SK-N-SH (cell line): ENCODE results near the gene CAMKMT. TPM values are rescaled to one million over a fixed set of nuclear protein-coding genes. Genes with fewer than 3 reads are reported as not detected.
A peak's percentile ranks its signal among the peaks of the same experiment; 100 is the strongest.

Source experiments
- CTCF ChIA-PET: fragments of 300-600, 350-600 bp; formaldehyde crosslinking; extraction: SDS; loops from one replicate; lab custom pipeline; 2021; lab: Yijun Ruan, JAX
- POLR2A ChIA-PET: fragments of 350-600 bp; sonication (Branson Sonifier 250); formaldehyde crosslinking; extraction: SDS; loops from one replicate; lab custom pipeline; 2020; ENCODE audit warnings: antibody characterized with exemption, inconsistent platforms; lab: Yijun Ruan, JAX
- DNase-seq: peaks from one replicate; pipeline ENCODE4 v3.0.0; 2012
- H2AFZ ChIP-seq: fragments of 200-600 bp; sonication (generic); 2 replicates; pipeline ENCODE4 v1.8.1; 2016; ENCODE audit warnings: antibody characterized with exemption, mild to moderate bottlenecking, low read depth
- H3F3A ChIP-seq: fragments of 200-600 bp; sonication (generic); replicated peaks from 2 replicates; pipeline ENCODE3; 2016; ENCODE audit warnings: antibody characterized with exemption, mild to moderate bottlenecking; ENCODE audit not compliant: insufficient read depth
- H3K27ac ChIP-seq, 2 experiments: fragments of 200-500 bp in 1 of 2; fragments of 200-600 bp in 1 of 2; sonication (Bioruptor generic) in 1 of 2; sonication (generic), shearing (Covaris generic) in 1 of 2; 2 replicates each; pipeline versions ENCODE4 v1.5.1 to v1.6.1; 2014 to 2016; ENCODE audit warnings: low read depth in 2 of 2, inconsistent platforms in 1 of 2, low read length in 1 of 2, mild to moderate bottlenecking in 1 of 2, mixed read lengths in 1 of 2
- H3K27me3 ChIP-seq: fragments of 200-600 bp; sonication (generic), shearing (Covaris generic); 2 replicates; pipeline ENCODE4 v1.6.1; 2016; ENCODE audit warnings: mixed run types; ENCODE audit not compliant: insufficient read depth
- H3K36me3 ChIP-seq, 2 experiments: fragments of 200-500 bp in 1 of 2; fragments of 200-600 bp in 1 of 2; sonication (Bioruptor generic) in 1 of 2; sonication (generic) in 1 of 2; replicated peaks in 1 of 2; 2 replicates each; pipeline versions ENCODE3 to v1.5.1; 2014 to 2016; ENCODE audit warnings: low read length in 1 of 2, mild to moderate bottlenecking in 1 of 2; ENCODE audit not compliant: insufficient read depth in 2 of 2, control insufficient read depth in 1 of 2
- H3K4me1 ChIP-seq, 2 experiments: fragments of 200-500 bp in 1 of 2; fragments of 200-600 bp in 1 of 2; sonication (Bioruptor generic) in 1 of 2; sonication (generic), shearing (Covaris generic) in 1 of 2; 2 replicates each; pipeline versions ENCODE4 v1.5.1 to v1.6.1; 2014 to 2016; ENCODE audit warnings: low read depth in 1 of 2, low read length in 1 of 2, mixed run types in 1 of 2; ENCODE audit not compliant: insufficient read depth in 2 of 2, control insufficient read depth in 1 of 2
- H3K4me2 ChIP-seq: fragments of 200-600 bp; sonication (generic), shearing (Covaris generic); 2 replicates; pipeline ENCODE4 v1.6.1; 2017; ENCODE audit warnings: mixed run types
- H3K4me3 ChIP-seq, 2 experiments: fragments of 200-500 bp in 1 of 2; fragments of 200-600 bp in 1 of 2; sonication (Bioruptor generic) in 1 of 2; sonication (generic), shearing (Covaris generic) in 1 of 2; 2 replicates each; pipeline versions ENCODE4 v1.5.1 to v1.8.1; 2014 to 2016; ENCODE audit warnings: low read depth in 2 of 2, inconsistent platforms in 1 of 2, low read length in 1 of 2, mild to moderate bottlenecking in 1 of 2, mixed read lengths in 1 of 2, moderate library complexity in 1 of 2
- H3K79me2 ChIP-seq: fragments of 200-600 bp; sonication (generic); 2 replicates; pipeline ENCODE4 v1.8.1; 2017; ENCODE audit warnings: mild to moderate bottlenecking; ENCODE audit not compliant: insufficient read depth
- H3K9ac ChIP-seq: fragments of 200-600 bp; sonication (generic); 2 replicates; pipeline ENCODE4 v1.6.1; 2017; ENCODE audit warnings: mixed run types
- H3K9me2 ChIP-seq: fragments of 200-600 bp; sonication (generic); 2 replicates; pipeline ENCODE4 v1.6.1; 2017; ENCODE audit warnings: mixed run types
- H3K9me3 ChIP-seq: fragments of 200-600 bp; sonication (generic); 2 replicates; pipeline ENCODE4 v1.6.1; 2017; ENCODE audit warnings: mixed run types, mild to moderate bottlenecking, moderate library complexity
- H4K20me1 ChIP-seq: fragments of 200-600 bp; sonication (generic); 2 replicates; pipeline ENCODE4 v1.6.1; 2017; ENCODE audit warnings: mild to moderate bottlenecking, mixed run types; ENCODE audit not compliant: insufficient read depth
- CHD2 ChIP-seq: fragments of 150-350 bp; IDR thresholded peaks from 2 replicates; pipeline ENCODE4 v1.6.1; 2018; ENCODE audit warnings: low read length; ENCODE audit not compliant: partially characterized antibody
- ELF1 ChIP-seq: IDR thresholded peaks from 2 replicates; pipeline ENCODE4 v1.4.0; 2012
- FOSL2 ChIP-seq: IDR thresholded peaks from 2 replicates; pipeline ENCODE4 v1.4.0; 2012; ENCODE audit warnings: low read depth, mild to moderate bottlenecking, moderate library complexity, borderline replicate concordance
- FOXJ3 ChIP-seq: sonication (generic); formaldehyde crosslinking; IDR thresholded peaks from 2 replicates; pipeline ENCODE4 v1.5.1; 2020; ENCODE audit warnings: mild to moderate bottlenecking, missing genetic modification reagents
- GATA2 ChIP-seq: sonication (generic); formaldehyde crosslinking; IDR thresholded peaks from 2 replicates; pipeline ENCODE4 v1.5.0; 2020; ENCODE audit warnings: mild to moderate bottlenecking, missing genetic modification reagents
- JUND ChIP-seq: IDR thresholded peaks from 2 replicates; pipeline ENCODE4 v1.4.0; 2012
- MXI1 ChIP-seq: IDR thresholded peaks from 2 replicates; pipeline ENCODE4 v1.6.1; 2012; ENCODE audit warnings: mild to moderate bottlenecking, low read depth, low read length, improper control_type of control experiment
- NFIC ChIP-seq: IDR thresholded peaks from 2 replicates; pipeline ENCODE4 v1.4.0; 2012; ENCODE audit warnings: borderline replicate concordance
- POLR2AphosphoS5 ChIP-seq: IDR thresholded peaks from 2 replicates; pipeline ENCODE4 v1.6.1; 2012; ENCODE audit warnings: low read depth, low read length
- RXRA ChIP-seq: IDR thresholded peaks from 2 replicates; pipeline ENCODE4 v1.4.0; 2012; ENCODE audit warnings: low read depth, mild to moderate bottlenecking, borderline replicate concordance
- SIN3A ChIP-seq: IDR thresholded peaks from 2 replicates; pipeline ENCODE4 v1.6.1; 2012; ENCODE audit warnings: low read depth, mild to moderate bottlenecking, low read length, moderate library complexity, borderline replicate concordance
- TAF1 ChIP-seq: IDR thresholded peaks from 2 replicates; pipeline ENCODE4 v1.6.1; 2012; ENCODE audit warnings: low read depth, mild to moderate bottlenecking, low read length, moderate library complexity, borderline replicate concordance
- YY1 ChIP-seq: IDR thresholded peaks from 2 replicates; pipeline ENCODE4 v1.4.0; 2012; ENCODE audit warnings: low read depth, mild to moderate bottlenecking
- WGBS: methylation state at CpG from one replicate; pipeline ENCODE4 v1.1.6; 2017; ENCODE audit warnings: low lambda C conversion rate; 5-methylcytosine and 5-hydroxymethylcytosine counted together
- polyA plus RNA-seq, 3 experiments: library from polyadenylated mRNA; depleted of rRNA; stranded (reverse); fragments of >200 nt; gene quantifications; 2 replicates each; pipeline ENCODE4 v1.2.3, GENCODE V29; 2012
- TF ChIP-seq, protein P1 (sequence below): IDR thresholded peaks from 2 replicates; pipeline ENCODE4 v1.6.1; 2012; ENCODE audit warnings: mild to moderate bottlenecking, low read depth, low read length, moderate library complexity
- TF ChIP-seq, protein P2 (sequence below): fragments of 150-350 bp; IDR thresholded peaks from 2 replicates; pipeline ENCODE4 v1.6.1; 2017; ENCODE audit warnings: antibody characterized with exemption, low read length, low read depth, borderline replicate concordance
- TF ChIP-seq, protein P3 (sequence below): IDR thresholded peaks from 2 replicates; pipeline ENCODE4 v1.4.0; 2012; ENCODE audit warnings: low read depth
- TF ChIP-seq, protein P4 (sequence below): IDR thresholded peaks from 2 replicates; pipeline ENCODE4; 2012

CAMKMT gene
- polyA plus RNA-seq, 1 of the 3 experiments (the other 2 are of a cell fraction), result 5.9 TPM

DNA sequence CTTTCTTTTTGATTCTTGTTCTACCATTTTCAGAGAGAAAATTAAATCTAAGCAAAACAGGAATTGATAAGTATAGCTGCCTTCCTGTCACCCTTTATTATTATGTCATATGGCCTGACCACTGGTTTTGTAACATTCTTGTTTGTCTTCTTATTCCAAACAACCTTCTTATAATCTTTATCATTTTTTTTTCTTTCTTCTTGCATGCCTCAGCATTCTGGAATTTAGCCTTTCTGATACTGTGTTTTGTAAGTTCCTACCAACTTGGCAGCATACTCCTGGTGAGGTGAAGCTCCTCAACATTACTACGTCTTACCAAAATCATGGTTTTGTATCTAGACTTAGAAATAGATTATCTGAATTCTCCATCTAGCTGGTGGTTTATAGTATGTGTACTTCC is 199.2 kb downstream of the CAMKMT start:
- WGBS, result 60% methylated on average over 1 of the region's 1 CpG
- Histone ChIP-seq H3K27ac (no peak overlapping the region; a peak in 1 of 4 replicates), H4K20me1 (no peaks in the 10 kb centered on the region), H3K4me2 (no peak overlapping the region), H3K9me2 (no peaks in the 10 kb centered on the region), H3K4me3 (no peak overlapping the region), H3K27me3 (no peaks in the 10 kb centered on the region), H2AFZ (no peak overlapping the region), H3K79me2 (no peaks in the 10 kb centered on the region), H3K36me3 (no peaks in the 10 kb centered on the region), H3K9ac (no peak overlapping the region), H3K4me1 (peaks cover 0 to 6% of the 10 kb centered on the region in 2 experiments; a peak in 2 of 4 replicates), H3F3A (no peaks in the 10 kb centered on the region), H3K9me3 (no peaks in the 10 kb centered on the region)
- CTCF ChIA-PET, result interaction anchor here (0.7 to 6.3 kb wide), 28 partner anchors 8 to 410 kb away, joined by 3 to 65 read pairs (median 4); no protein-coding TSS in a partner anchor
- DNase-seq, result no peak
- POLR2A ChIA-PET, result no interaction called here
- no peak for TF ChIP-seq SIN3A
- peak; percentile 21; the same call in 1 of the 2 replicates for TF ChIP-seq FOSL2

DNA sequence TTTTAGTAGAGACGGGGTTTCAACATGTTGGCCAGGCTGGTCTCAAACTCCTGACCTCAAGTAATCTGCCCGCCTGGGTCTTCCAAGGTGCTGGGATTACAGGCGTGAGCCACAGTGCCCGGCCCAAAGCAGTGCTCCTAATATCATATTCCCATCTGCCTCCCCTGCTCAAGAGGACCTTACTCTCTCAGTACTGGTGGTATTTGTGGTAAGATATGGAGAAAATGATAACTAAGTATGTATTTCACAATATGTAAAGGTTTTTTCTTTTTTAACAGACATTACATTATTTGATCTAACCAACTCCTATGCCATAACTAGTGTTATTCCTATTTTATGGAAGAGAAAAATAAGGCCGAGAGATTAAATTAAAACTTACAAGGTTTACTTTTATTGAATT is 201.0 kb downstream of the CAMKMT start:
- Histone ChIP-seq H3K27ac (no peak overlapping the region), H3K36me3 (no peaks in the 10 kb centered on the region), H3K4me1 (peaks cover 0 to 19% of the 10 kb centered on the region in 2 experiments; a peak in 3 of 4 replicates), H4K20me1 (no peaks in the 10 kb centered on the region), H3F3A (no peaks in the 10 kb centered on the region), H3K27me3 (no peaks in the 10 kb centered on the region), H3K9me3 (no peaks in the 10 kb centered on the region), H3K9me2 (no peaks in the 10 kb centered on the region), H3K79me2 (no peaks in the 10 kb centered on the region), H3K9ac (no peak overlapping the region), H2AFZ (no peak overlapping the region), H3K4me2 (no peak overlapping the region), H3K4me3 (no peak overlapping the region)
- DNase-seq, result no peak
- POLR2A ChIA-PET, result no interaction called here
- CTCF ChIA-PET, result interaction anchor here (1.0 to 6.3 kb wide), 5 partner anchors 14 to 394 kb away, joined by 3 to 65 read pairs (median 42); no protein-coding TSS in a partner anchor
- WGBS, result 93% methylated on average over 5 of the region's 5 CpGs
- TF ChIP-seq FOXJ3 (no peak), GATA2 (CRISPR knock-in tag) (no peak), CHD2 (no peak), JUND (no peak), POLR2AphosphoS5 (no peak), YY1 (no peak), NFIC (no peak), FOSL2 (no peak), TAF1 (no peak), RXRA (no peak), MXI1 (no peak), ELF1 (no peak)
- TF ChIP-seq, protein P1, sequence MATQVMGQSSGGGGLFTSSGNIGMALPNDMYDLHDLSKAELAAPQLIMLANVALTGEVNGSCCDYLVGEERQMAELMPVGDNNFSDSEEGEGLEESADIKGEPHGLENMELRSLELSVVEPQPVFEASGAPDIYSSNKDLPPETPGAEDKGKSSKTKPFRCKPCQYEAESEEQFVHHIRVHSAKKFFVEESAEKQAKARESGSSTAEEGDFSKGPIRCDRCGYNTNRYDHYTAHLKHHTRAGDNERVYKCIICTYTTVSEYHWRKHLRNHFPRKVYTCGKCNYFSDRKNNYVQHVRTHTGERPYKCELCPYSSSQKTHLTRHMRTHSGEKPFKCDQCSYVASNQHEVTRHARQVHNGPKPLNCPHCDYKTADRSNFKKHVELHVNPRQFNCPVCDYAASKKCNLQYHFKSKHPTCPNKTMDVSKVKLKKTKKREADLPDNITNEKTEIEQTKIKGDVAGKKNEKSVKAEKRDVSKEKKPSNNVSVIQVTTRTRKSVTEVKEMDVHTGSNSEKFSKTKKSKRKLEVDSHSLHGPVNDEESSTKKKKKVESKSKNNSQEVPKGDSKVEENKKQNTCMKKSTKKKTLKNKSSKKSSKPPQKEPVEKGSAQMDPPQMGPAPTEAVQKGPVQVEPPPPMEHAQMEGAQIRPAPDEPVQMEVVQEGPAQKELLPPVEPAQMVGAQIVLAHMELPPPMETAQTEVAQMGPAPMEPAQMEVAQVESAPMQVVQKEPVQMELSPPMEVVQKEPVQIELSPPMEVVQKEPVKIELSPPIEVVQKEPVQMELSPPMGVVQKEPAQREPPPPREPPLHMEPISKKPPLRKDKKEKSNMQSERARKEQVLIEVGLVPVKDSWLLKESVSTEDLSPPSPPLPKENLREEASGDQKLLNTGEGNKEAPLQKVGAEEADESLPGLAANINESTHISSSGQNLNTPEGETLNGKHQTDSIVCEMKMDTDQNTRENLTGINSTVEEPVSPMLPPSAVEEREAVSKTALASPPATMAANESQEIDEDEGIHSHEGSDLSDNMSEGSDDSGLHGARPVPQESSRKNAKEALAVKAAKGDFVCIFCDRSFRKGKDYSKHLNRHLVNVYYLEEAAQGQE, result no peak
- TF ChIP-seq, protein P2, sequence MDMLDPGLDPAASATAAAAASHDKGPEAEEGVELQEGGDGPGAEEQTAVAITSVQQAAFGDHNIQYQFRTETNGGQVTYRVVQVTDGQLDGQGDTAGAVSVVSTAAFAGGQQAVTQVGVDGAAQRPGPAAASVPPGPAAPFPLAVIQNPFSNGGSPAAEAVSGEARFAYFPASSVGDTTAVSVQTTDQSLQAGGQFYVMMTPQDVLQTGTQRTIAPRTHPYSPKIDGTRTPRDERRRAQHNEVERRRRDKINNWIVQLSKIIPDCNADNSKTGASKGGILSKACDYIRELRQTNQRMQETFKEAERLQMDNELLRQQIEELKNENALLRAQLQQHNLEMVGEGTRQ, result no peak
- TF ChIP-seq, protein P3, sequence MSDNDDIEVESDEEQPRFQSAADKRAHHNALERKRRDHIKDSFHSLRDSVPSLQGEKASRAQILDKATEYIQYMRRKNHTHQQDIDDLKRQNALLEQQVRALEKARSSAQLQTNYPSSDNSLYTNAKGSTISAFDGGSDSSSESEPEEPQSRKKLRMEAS, result no peak
- TF ChIP-seq, protein P4, sequence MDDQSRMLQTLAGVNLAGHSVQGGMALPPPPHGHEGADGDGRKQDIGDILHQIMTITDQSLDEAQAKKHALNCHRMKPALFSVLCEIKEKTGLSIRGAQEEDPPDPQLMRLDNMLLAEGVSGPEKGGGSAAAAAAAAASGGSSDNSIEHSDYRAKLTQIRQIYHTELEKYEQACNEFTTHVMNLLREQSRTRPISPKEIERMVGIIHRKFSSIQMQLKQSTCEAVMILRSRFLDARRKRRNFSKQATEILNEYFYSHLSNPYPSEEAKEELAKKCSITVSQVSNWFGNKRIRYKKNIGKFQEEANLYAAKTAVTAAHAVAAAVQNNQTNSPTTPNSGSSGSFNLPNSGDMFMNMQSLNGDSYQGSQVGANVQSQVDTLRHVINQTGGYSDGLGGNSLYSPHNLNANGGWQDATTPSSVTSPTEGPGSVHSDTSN, result no peak
